ENCODE measurements around the gene MILR1. TPM values are rescaled to one million over a fixed set of nuclear protein-coding genes. Genes with fewer than 3 reads are reported as not detected.
A peak's percentile ranks its signal among the peaks of the same experiment; 100 is the strongest.

MILR1 gene
- polyA plus RNA-seq, 1 donor = 7.0 TPM

- DNase-seq (ENCODE audit: low read depth) = no peak
Measured at GRCh38 chr17:64503341-64503740, 54.4 kb downstream of the MILR1 start.

DNA sequence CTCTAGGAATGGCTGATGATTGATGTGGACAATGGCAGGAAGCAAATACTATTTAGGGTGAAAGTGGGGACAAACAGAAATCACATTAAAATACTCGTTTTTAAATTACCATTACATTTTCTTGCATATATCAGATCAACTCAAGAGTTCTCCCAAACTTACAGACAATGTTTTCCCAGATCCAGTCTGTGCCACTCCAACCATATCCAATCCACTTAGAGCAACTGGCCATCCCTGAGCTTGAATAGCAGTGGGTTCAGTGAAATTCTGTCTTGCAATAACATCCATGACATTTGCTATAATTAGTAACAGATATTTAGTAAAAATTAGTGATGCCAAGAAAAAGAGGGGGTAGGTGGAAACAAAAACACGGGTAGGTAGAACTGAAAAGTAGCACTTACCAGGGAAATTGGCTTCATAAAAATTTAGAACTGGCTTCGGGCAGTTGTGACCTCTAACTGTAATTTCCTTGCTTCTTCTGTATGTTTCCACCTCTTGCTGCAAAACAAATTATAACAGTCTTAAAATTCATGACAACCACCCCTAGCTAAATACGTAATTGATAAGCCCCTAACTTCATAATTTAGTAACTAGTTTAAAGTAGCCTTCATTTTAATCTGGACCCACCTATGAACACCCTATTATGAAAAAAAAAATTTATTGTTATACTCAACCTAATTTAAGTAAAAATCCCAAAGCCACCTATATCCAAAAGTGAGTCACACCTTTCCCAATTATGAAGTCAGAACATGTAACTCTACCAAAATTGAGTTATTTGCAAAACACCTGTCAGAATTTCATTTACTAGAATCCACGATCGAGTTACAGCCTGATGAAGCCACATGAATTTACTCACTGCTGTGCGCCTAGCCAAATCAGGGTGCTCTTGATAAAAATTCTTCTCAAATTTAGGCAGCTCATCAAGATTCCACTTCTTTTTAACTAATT is 55.2 kb downstream of the MILR1 start:
- DNase-seq (ENCODE audit: low read depth) = no peak

- no peak for DNase-seq (ENCODE audit: low read depth)
Measured at GRCh38 chr17:64504769-64505339, 55.9 kb downstream of the MILR1 start.

- peak; percentile 88 for DNase-seq (ENCODE audit: low read depth)
Measured at GRCh38 chr17:64505340-64506200, 56.7 kb downstream of the MILR1 start.

DNA sequence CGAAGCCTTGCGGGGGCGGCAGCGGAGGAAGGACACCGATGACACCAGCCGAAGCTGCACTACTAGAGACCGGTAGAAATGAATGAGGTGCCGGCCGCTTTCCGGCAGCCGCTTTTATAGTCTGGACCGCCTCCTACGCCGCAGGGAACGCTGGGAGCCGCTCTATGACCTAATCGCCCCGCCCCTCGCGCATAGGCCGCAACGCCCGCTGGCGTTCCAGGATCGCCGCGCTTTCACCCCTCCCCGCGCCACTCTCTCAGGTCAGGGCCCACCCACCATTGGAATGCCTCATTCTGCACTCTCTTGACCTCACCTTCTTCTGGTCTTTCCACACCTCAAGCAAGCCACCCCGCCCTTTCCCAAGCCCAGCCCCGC is 57.3 kb downstream of the MILR1 start, which contains the start of gene DDX5:
TSS of gene DDX5 (minus strand) at position 89 of the 375 bp plus-strand sequence. CDS start 170 bp downstream, outside the sequence.
- DNase-seq (ENCODE audit: low read depth) = peak; percentile 80

- DNase-seq (ENCODE audit: low read depth) = peak; percentile 96
Measured at GRCh38 chr17:64506576-64507412, 57.9 kb downstream of the MILR1 start, which contains the start of gene CEP95. Gene CEP95, plus strand, starts transcription at chr17:64506977. Its CDS starts 121 bp downstream, at chr17:64507098.

DNA sequence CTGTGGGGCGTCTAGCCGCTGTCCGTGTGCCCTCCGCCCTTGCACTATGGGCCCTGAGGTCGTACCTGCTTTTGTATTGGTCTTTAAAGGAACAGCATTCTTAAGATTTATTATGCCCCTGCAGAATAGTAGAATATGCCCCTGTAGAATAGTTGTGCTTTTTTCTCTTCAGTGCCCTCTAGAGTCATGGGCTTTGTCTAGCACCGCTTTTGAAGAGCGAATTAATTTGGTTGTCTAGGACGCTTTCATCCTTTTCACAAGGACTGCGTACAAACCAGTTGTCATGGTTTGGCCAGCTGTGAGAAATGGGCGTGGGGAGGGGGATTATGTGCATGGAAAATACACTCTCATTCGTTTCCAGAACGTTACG is 58.5 kb downstream of the MILR1 start:
- peak; percentile 68 for DNase-seq (ENCODE audit: low read depth)

DNA sequence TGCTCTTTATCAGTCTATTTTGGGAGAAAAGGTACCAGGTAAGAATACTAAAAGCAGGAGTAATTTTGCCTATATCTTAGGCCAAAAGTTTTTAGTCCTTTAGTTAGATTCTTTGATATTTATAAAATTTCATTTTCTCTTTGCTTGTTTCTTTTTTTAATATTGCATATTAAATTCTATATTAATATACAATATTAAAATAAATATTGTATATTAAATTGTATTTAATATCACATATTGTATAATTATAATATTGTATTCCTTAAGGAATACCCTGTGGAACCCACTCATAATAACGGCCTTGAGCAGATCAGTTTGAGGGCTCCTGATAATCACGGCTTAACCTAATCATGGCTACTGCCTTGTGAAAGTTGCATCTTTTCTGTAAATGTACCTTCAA is 59.8 kb downstream of the MILR1 start:
- no peak for DNase-seq (ENCODE audit: low read depth)

DNA sequence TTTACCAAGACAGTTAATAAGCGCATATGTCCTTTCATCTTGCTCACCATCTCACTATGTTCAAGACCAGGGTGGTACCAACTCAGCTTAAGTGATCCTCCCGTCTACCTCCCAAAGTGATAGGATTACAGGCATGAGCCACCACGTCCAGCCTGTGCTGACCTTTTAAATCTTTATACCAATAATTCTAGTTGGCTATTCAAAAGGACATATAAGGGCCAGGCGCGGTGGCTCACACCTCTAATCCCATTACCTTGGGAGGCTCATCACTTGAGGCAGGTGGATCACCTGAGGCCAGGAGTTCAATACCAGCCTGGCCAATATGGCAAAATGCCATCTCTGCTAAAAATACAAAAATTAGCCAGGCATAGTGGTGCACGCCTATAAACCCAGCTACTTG is 60.3 kb downstream of the MILR1 start:
- DNase-seq (ENCODE audit: low read depth) = no peak

GRCh38 chr17:64515419-64515818 is 66.5 kb downstream of the MILR1 start:
- no peak for DNase-seq (ENCODE audit: low read depth)

DNA sequence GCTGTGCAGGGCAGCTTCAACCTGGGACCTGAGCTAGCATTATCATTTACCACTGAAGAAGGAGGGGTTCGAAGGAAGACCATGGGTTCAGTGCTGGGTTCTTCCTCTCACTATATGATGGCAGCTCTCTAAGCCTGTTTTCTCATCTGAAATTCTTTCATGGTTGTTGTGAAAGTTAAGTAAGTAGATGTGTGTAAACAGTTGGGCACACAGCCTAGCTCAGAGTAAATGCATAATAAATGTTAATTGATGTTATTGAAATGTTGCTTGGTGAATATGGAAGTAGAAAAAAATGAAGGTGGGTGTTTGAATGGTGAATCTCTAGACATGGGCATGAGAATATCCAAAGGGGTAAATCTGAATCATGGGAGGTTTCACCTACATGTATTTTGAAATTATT is 66.9 kb downstream of the MILR1 start:
- no peak for DNase-seq (ENCODE audit: low read depth)

Other genes with a start within 250 kb of the MILR1 start
- gene TEX2, start 185.9 kb upstream of the MILR1 start, polyA plus RNA-seq (ENCODE audit: insufficient read length) = 22.2 TPM
- gene PECAM1, start 58.3 kb upstream of the MILR1 start, polyA plus RNA-seq (ENCODE audit: insufficient read length) = 154 TPM
- 26.6 TPM for gene POLG2, start 47.9 kb downstream of the MILR1 start, polyA plus RNA-seq (ENCODE audit: insufficient read length)
- gene DDX5, start 57.2 kb downstream of the MILR1 start, polyA plus RNA-seq (ENCODE audit: insufficient read length) = 394 TPM
- gene CEP95, start 57.9 kb downstream of the MILR1 start, polyA plus RNA-seq (ENCODE audit: insufficient read length) = 59.3 TPM
- 19.8 TPM for gene SMURF2, start 213.2 kb downstream of the MILR1 start, polyA plus RNA-seq (ENCODE audit: insufficient read length)

All from forelimb muscle (tissue), 1 donor.